DND-41 (cell line): ENCODE data around the gene FSHR.

Source experiments
- EZH2 ChIP-seq: IDR thresholded peaks from 3 replicates; pipeline ENCODE4 v1.6.1; 2012; ENCODE audit warnings: borderline replicate concordance, low read depth, mild to moderate bottlenecking, moderate library complexity, low read length, inconsistent platforms; ENCODE audit not compliant: severe bottlenecking
- TF ChIP-seq, protein P1 (sequence below): IDR thresholded peaks from 2 replicates; pipeline ENCODE4 v1.5.1; 2012; ENCODE audit warnings: borderline replicate concordance, low read length, moderate library complexity, mild to moderate bottlenecking; ENCODE audit not compliant: poor library complexity, severe bottlenecking; ENCODE audit errors: extremely low read depth

DNA sequence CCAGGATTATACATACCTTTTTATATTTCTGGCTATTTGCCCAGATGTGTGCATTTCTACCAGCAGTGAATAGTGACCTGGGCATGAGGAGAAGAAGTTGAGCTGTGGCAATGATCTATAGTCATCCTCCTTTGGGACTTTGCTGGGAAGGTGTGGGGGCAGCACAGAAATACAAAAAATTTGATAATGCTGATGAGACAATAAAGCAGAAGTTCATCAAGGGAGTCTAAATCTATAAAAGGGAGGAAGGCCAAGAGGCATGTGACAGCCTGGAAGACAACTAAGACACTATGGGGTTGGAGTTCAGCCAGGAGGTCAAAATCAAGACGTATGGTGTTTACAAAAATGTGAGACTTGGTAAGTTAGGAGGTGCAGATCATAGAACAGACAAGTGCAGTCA lies 52.2 kb downstream of the FSHR start:
- TF ChIP-seq, protein P1, sequence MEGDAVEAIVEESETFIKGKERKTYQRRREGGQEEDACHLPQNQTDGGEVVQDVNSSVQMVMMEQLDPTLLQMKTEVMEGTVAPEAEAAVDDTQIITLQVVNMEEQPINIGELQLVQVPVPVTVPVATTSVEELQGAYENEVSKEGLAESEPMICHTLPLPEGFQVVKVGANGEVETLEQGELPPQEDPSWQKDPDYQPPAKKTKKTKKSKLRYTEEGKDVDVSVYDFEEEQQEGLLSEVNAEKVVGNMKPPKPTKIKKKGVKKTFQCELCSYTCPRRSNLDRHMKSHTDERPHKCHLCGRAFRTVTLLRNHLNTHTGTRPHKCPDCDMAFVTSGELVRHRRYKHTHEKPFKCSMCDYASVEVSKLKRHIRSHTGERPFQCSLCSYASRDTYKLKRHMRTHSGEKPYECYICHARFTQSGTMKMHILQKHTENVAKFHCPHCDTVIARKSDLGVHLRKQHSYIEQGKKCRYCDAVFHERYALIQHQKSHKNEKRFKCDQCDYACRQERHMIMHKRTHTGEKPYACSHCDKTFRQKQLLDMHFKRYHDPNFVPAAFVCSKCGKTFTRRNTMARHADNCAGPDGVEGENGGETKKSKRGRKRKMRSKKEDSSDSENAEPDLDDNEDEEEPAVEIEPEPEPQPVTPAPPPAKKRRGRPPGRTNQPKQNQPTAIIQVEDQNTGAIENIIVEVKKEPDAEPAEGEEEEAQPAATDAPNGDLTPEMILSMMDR: no peak
- TF ChIP-seq EZH2: no peak
